GM12878 (cell line): ENCODE data around the gene MYO3B. TPM values are rescaled to one million over a fixed set of nuclear protein-coding genes. Genes with fewer than 3 reads are reported as not detected.

Experiments used
- ATAC-seq: fragments of 200-7000 bp; cut with Tn5 transposase; 3 replicates; pipeline ENCODE4 v1.9.1; 2020; ENCODE audit warnings: mild to moderate bottlenecking, moderate library complexity
- BruUV-seq: library from RNA; stranded (reverse); fragments of 400-500 nt; replicated peaks from 2 replicates; lab custom pipeline; 2021; lab: Mats Ljungman, UMichigan
- CTCF ChIA-PET: fragments of 300-600 bp; sonication (Branson Sonifier 250); formaldehyde crosslinking; extraction: SDS; loops from one replicate; lab custom pipeline; 2021; ENCODE audit warnings: inconsistent platforms; lab: Yijun Ruan, JAX
- POLR2A ChIA-PET: fragments of 350-600 bp; formaldehyde crosslinking; extraction: SDS; loops from one replicate; lab custom pipeline; 2021; ENCODE audit warnings: inconsistent platforms; lab: Charles Lee
- RAD21 ChIA-PET: fragments of 300-600 bp; sonication (Branson Sonifier 250); formaldehyde crosslinking; loops from one replicate; lab custom pipeline; 2023; ENCODE audit warnings: antibody characterized with exemption; ENCODE audit not compliant: unreplicated experiment; lab: Charles Lee
- SMC1A ChIA-PET: fragments of 300-600 bp; sonication (Branson Sonifier 250); formaldehyde crosslinking; loops from one replicate; lab custom pipeline; 2023; ENCODE audit not compliant: unreplicated experiment, uncharacterized antibody; lab: Charles Lee
- DNase-seq: peaks from one replicate; pipeline ENCODE4 v3.0.0-alpha.2; 2011; ENCODE audit warnings: low read depth, low spot score
- FAIRE-seq: peaks from 3 replicates; lab custom pipeline; 2011; peaks lifted over from hg19 to GRCh38; lab: Jason Lieb, UNC
- H2AFZ ChIP-seq: 2 replicates; pipeline ENCODE4 v1.6.0; 2011; ENCODE audit warnings: low read depth, low read length, control low read depth; ENCODE audit not compliant: control insufficient read depth
- H3K27ac ChIP-seq: 2 replicates; pipeline ENCODE4 v1.5.1; 2011; ENCODE audit warnings: control low read depth; ENCODE audit not compliant: control insufficient read depth, insufficient read depth
- H3K27me3 ChIP-seq, 2 experiments: replicated peaks in 1 of 2; 2 replicates each; pipeline versions ENCODE4 v1.6.0 to v1.6.1; 2011; ENCODE audit warnings: low read length in 1 of 2; ENCODE audit not compliant: control insufficient read depth in 2 of 2, insufficient read depth in 2 of 2
- H3K36me3 ChIP-seq, 2 experiments: 2 replicates each; pipeline ENCODE4 v1.5.1; 2011; ENCODE audit warnings: low read length in 1 of 2; ENCODE audit not compliant: control insufficient read depth in 2 of 2, insufficient read depth in 2 of 2
- H3K4me1 ChIP-seq: 2 replicates; pipeline ENCODE4 v1.6.1; 2011; ENCODE audit warnings: mild to moderate bottlenecking, low read length, moderate library complexity, mixed read lengths; ENCODE audit not compliant: control insufficient read depth, insufficient read depth
- H3K4me2 ChIP-seq: 2 replicates; pipeline ENCODE4 v1.6.0; 2011; ENCODE audit warnings: control low read depth; ENCODE audit not compliant: control insufficient read depth, insufficient read depth
- H3K4me3 ChIP-seq: fragments of 200-600 bp; sonication (generic); 2 replicates; pipeline ENCODE4 v1.5.1; 2016
- H3K79me2 ChIP-seq: 2 replicates; pipeline ENCODE4 v1.6.0; 2011; ENCODE audit warnings: low read length; ENCODE audit not compliant: control insufficient read depth, insufficient read depth
- H3K9ac ChIP-seq: 2 replicates; pipeline ENCODE4 v1.8.0; 2011; ENCODE audit warnings: low read length, control low read depth, mixed read lengths; ENCODE audit not compliant: control insufficient read depth, insufficient read depth
- H3K9me3 ChIP-seq: replicated peaks from 3 replicates; pipeline ENCODE4 v1.5.1; 2011; ENCODE audit warnings: mild to moderate bottlenecking, low read length; ENCODE audit not compliant: control insufficient read depth, insufficient read depth
- H4K20me1 ChIP-seq: 2 replicates; pipeline ENCODE4 v1.6.0; 2011; ENCODE audit not compliant: control insufficient read depth, insufficient read depth
- ASH2L ChIP-seq: fragments of 300-600, 200-600 bp; sonication (generic); IDR thresholded peaks from 2 replicates; pipeline ENCODE4 v1.6.1; 2017; ENCODE audit warnings: low read depth, mild to moderate bottlenecking, borderline replicate concordance
- ATF3 ChIP-seq: IDR thresholded peaks from 2 replicates; pipeline ENCODE4 v1.6.1; 2011; ENCODE audit warnings: low read depth, mild to moderate bottlenecking, low read length, moderate library complexity, borderline replicate concordance; ENCODE audit errors: extremely low read depth
- BACH1 ChIP-seq: fragments of 450-650 bp; IDR thresholded peaks from 2 replicates; pipeline ENCODE4 v1.6.1; 2017; ENCODE audit warnings: mild to moderate bottlenecking, borderline replicate concordance
- BRCA1 ChIP-seq: IDR thresholded peaks from 2 replicates; pipeline ENCODE4 v1.6.1; 2011; ENCODE audit warnings: low read depth, low read length, improper control_type of control experiment
- CHD4 ChIP-seq: fragments of 200-600 bp; sonication (generic); IDR thresholded peaks from 2 replicates; pipeline ENCODE4 v1.6.1; 2016; ENCODE audit warnings: mild to moderate bottlenecking
- CREB1 ChIP-seq: IDR thresholded peaks from 2 replicates; pipeline ENCODE4 v1.6.1; 2012; ENCODE audit warnings: low read depth, mild to moderate bottlenecking, inconsistent platforms
- CREM ChIP-seq: IDR thresholded peaks from 2 replicates; pipeline ENCODE4 v1.6.1; 2014; ENCODE audit warnings: antibody characterized with exemption, low read depth
- ESRRA ChIP-seq: IDR thresholded peaks from 2 replicates; pipeline ENCODE4 v1.6.1; 2012; ENCODE audit warnings: mild to moderate bottlenecking, low read length, improper control_type of control experiment
- FOXM1 ChIP-seq: IDR thresholded peaks from 2 replicates; pipeline ENCODE4 v1.6.1; 2012; ENCODE audit warnings: low read depth, mild to moderate bottlenecking, inconsistent platforms, low read length, moderate library complexity
- GABPA ChIP-seq: IDR thresholded peaks from 2 replicates; pipeline ENCODE4 v1.6.1; 2014; ENCODE audit warnings: antibody characterized with exemption, low read depth, mild to moderate bottlenecking, inconsistent platforms
- HDAC6 ChIP-seq: fragments of 200-600 bp; sonication (generic); IDR thresholded peaks from one replicate; pipeline ENCODE4 v1.8.0; 2017; ENCODE audit warnings: antibody characterized with exemption; ENCODE audit not compliant: unreplicated experiment
- PAX5 ChIP-seq: IDR thresholded peaks from 2 replicates; pipeline ENCODE4 v1.6.1; 2011; ENCODE audit warnings: low read depth, low read length, borderline replicate concordance
- PBX3 ChIP-seq: IDR thresholded peaks from 2 replicates; pipeline ENCODE4 v1.6.1; 2011; ENCODE audit warnings: mild to moderate bottlenecking, low read depth, low read length, moderate library complexity; ENCODE audit not compliant: insufficient replicate concordance
- POLR2A ChIP-seq: IDR thresholded peaks from 2 replicates; pipeline ENCODE4 v1.6.1; 2011; ENCODE audit warnings: low read depth, mild to moderate bottlenecking, low read length
- POLR2AphosphoS5 ChIP-seq: IDR thresholded peaks from 2 replicates; pipeline ENCODE4 v1.6.1; 2011; ENCODE audit warnings: mild to moderate bottlenecking, low read length, inconsistent platforms
- SMARCA5 ChIP-seq: fragments of 450-650 bp; IDR thresholded peaks from 2 replicates; pipeline ENCODE4 v1.6.1; 2017; ENCODE audit warnings: mild to moderate bottlenecking
- SRF ChIP-seq, 2 experiments: IDR thresholded peaks; 2 replicates each; pipeline ENCODE4 v1.6.1; 2011; ENCODE audit warnings: low read depth in 2 of 2, low read length in 2 of 2, mild to moderate bottlenecking in 1 of 2, moderate library complexity in 1 of 2
- TBL1XR1 ChIP-seq: IDR thresholded peaks from 2 replicates; pipeline ENCODE4 v1.6.1; 2012; ENCODE audit warnings: low read depth, low read length, improper control_type of control experiment
- USF2 ChIP-seq: IDR thresholded peaks from 2 replicates; pipeline ENCODE4 v1.6.1; 2011; ENCODE audit warnings: low read depth, low read length, improper control_type of control experiment, borderline replicate concordance
- ZNF207 ChIP-seq: fragments of 450-650 bp; IDR thresholded peaks from 2 replicates; pipeline ENCODE4 v1.6.1; 2014; ENCODE audit warnings: antibody characterized with exemption, mild to moderate bottlenecking, borderline replicate concordance
- WGBS: methylation state at CpG from one replicate; pipeline ENCODE4 v1.1.6; 2016; ENCODE audit warnings: low lambda C conversion rate; ENCODE audit not compliant: insufficient replicate concordance, insufficient coverage; ENCODE audit errors: missing lambda C conversion rate; 5-methylcytosine and 5-hydroxymethylcytosine counted together
- in situ Hi-C: fragments of 300-500 bp; cut with MboI; formaldehyde crosslinking; loops from 9 replicates; pipeline ENCODE4 v1.14.3; 2018; ENCODE audit warnings: mixed read lengths
- intact Hi-C: fragments of 100-400 bp; cut with micrococcal nuclease; formaldehyde crosslinking; loops from one replicate; pipeline ENCODE4 v1.14.2; 2022; ENCODE audit not compliant: unreplicated experiment
- polyA plus RNA-seq, 11 experiments: library from polyadenylated mRNA; depleted of rRNA in 4 of 11; unstranded in 6 of 11; stranded (reverse) in 5 of 11; fragments of >200 nt; fragmentation: Nextera tagmentation in 4 of 11; fragmentation: Illumina TruSeq in 1 of 11; extraction: Ambion mirVana in 4 of 11; extraction: Trizol in 1 of 11; gene quantifications; 1 replicate in 1 of 11; 2 replicates in 10 of 11; pipeline versions ENCODE4 v1.2.1 to v1.2.3, GENCODE V29; 2011 to 2016; ENCODE audit warnings: inconsistent platforms in 2 of 11, missing spikeins in 2 of 11, low read depth in 1 of 11
- total RNA-seq, 4 experiments: library from RNA; depleted of rRNA in 3 of 4; stranded (reverse); fragments of >200 nt in 3 of 4; fragmentation: Illumina TruSeq in 1 of 4; extraction: Trizol in 1 of 4; gene quantifications; 2 replicates each; pipeline versions ENCODE4 v1.2.1 to v1.2.3, GENCODE V29; 2013 to 2021

The MYO3B gene
- total and polyA plus RNA-seq, 10 of the 15 experiments (the other 5 are each of a cell fraction or from before 2014, with no cell fraction given), result 1.1 to 7.1 (median 2.1) TPM

- TF ChIP-seq FOXM1, result peak; percentile 65; the same call in 1 of the 2 replicates
- TF ChIP-seq CREM, result peak; percentile 68
- TF ChIP-seq PBX3, result no peak
- TF ChIP-seq POLR2AphosphoS5, result no peak
- TF ChIP-seq TBL1XR1, result no peak
- TF ChIP-seq USF2, result peak; percentile 58; the same call in 1 of the 2 replicates
- 0 out of 2 replicates have a peak, but pooled peaks have one; percentile 12 for TF ChIP-seq PAX5
- TF ChIP-seq ATF3, result peak; percentile 37; the same call in 1 of the 2 replicates
- no peak for TF ChIP-seq ESRRA
- TF ChIP-seq POLR2A, result no peak
- TF ChIP-seq CREB1, result peak; percentile 65
Observed at GRCh38 chr2:170141865-170142264, 36.1 kb upstream of the MYO3B start (continued).

- in situ Hi-C loops (no loop called here), intact Hi-C loops (no loop called here)
- Histone ChIP-seq H2AFZ (peak overlapping the region; percentile 73), H3K4me3 (no peak overlapping the region), H3K4me1 (peaks cover 42% of the 10 kb centered on the region), H3K27ac (no peak overlapping the region), H3K9ac (no peak overlapping the region; the same call in 1 of the 2 replicates), H3K27me3 (no peaks in the 10 kb centered on the region), H3K36me3 (no peaks in the 10 kb centered on the region), H3K4me2 (peak overlapping the region; percentile 94; the same call in 1 of the 2 replicates), H3K79me2 (no peaks in the 10 kb centered on the region), H3K9me3 (no peaks in the 10 kb centered on the region), H4K20me1 (no peaks in the 10 kb centered on the region)
- DNase-seq (no peak), ATAC-seq (peak; percentile 6; the same call in 1 of the 3 replicates), FAIRE-seq (no peak)
- CTCF ChIA-PET, result interaction anchor here (0.6 to 1.6 kb wide), 5 partner anchors 9 to 199 kb away, joined by 3 to 5 read pairs (median 3); no protein-coding TSS in a partner anchor
- POLR2A ChIA-PET, result interaction anchor here (1.0 to 5.6 kb wide), 3 partner anchors 14 to 73 kb away, joined by 3 to 28 read pairs (median 4); no protein-coding TSS in a partner anchor
- SMC1A ChIA-PET, result interaction anchor here (0.6 to 8.1 kb wide), 10 partner anchors 18 to 611 kb away, joined by 3 to 162 read pairs (median 3); partner anchors contain the start of gene MYO3B
- BruUV-seq, result no TSS peak
- WGBS, result 60% methylated on average over 7 of the region's 7 CpGs
- RAD21 ChIA-PET, result interaction anchor here (1.0 to 2.7 kb wide), 8 partner anchors 9 to 85 kb away, joined by 3 to 15 read pairs (median 4); no protein-coding TSS in a partner anchor
- TF ChIP-seq ASH2L, result no peak
- no peak for TF ChIP-seq BACH1
- no peak for TF ChIP-seq GABPA
- TF ChIP-seq ZNF207, result no peak
- no peak for TF ChIP-seq SMARCA5
- TF ChIP-seq SRF (IDR thresholded peaks at IDR 0.05; ENCODE audit: low read depth in 2 of 2, low read length in 2 of 2), result no peak
- no peak for TF ChIP-seq HDAC6
- TF ChIP-seq BRCA1, result no peak
- TF ChIP-seq CREB1, result no peak
- TF ChIP-seq CHD4, result no peak
Observed at GRCh38 chr2:170142502-170142901, 35.4 kb upstream of the MYO3B start.
